Gastrocnemius medialis (tissue), 4 donors: ENCODE data around the gene SARS1.

Experiments used
- CTCF ChIP-seq, 5 experiments: fragments of 450-650 bp in 3 of 5; fragments of 200-600 bp in 2 of 5; sonication (generic) in 2 of 5; IDR thresholded peaks in 4 of 5; conservative IDR thresholded peaks in 1 of 5; 1 replicate in 4 of 5; 2 replicates in 1 of 5; pipeline ENCODE4 v1.5.1; 2016 to 2019; ENCODE audit warnings: antibody characterized with exemption in 5 of 5, mild to moderate bottlenecking in 3 of 5, moderate library complexity in 3 of 5
- POLR2A ChIP-seq, 2 donors: fragments of 450-650 bp; IDR thresholded peaks; one replicate each; pipeline ENCODE4 v1.6.1; 2017; ENCODE audit warnings: antibody characterized with exemption in 2 of 2, mild to moderate bottlenecking in 2 of 2, moderate library complexity in 2 of 2

DNA sequence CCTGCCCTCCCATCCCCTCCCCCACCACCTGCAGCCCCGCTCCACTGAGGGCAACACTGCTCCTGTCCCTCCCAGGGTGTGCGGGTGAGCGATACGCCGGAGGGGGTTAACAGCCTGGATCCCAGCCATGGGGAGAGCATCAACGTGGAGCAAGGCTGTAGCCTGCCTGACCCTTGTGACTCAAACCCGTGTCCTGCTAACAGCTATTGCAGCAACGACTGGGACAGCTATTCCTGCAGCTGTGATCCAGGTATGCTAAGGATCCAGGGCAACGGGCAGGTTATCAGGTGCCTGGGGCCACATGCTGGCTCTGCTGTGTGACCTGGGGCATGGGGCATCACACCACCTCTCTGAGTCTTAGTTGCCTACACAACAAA, 50.6 kb downstream of the SARS1 start:
- TF ChIP-seq CTCF (IDR thresholded peaks at IDR 0.05 in 4 of 5, conservative IDR thresholded peaks at IDR 0.05 in 1 of 5) (no peak), POLR2A (IDR thresholded peaks at IDR 0.05) (no peak)
